Stimulated activated CD8-positive, alpha-beta memory T cell treated with anti-CD3 and anti-CD28 coated beads, Interleukin-15, amount 100 ng/mL, for 48 hours (primary cell): ENCODE measurements around the gene RABEP2.
A peak's percentile ranks its signal among the peaks of the same experiment; 100 is the strongest.
"Not testable (repeated sequence)": the region's sequence is repeated elsewhere in the genome, so short reads cannot be mapped to it uniquely, and the experiment has no call there.

Experiments
- DNase-seq, 2 donors: peaks; one replicate each; pipeline ENCODE4 v3.0.0-alpha.2; 2020; ENCODE audit warnings: low read depth in 2 of 2

RABEP2 gene

GRCh38 chr16:28924762-28925385, at the start of gene RABEP2:
RABEP2 (minus strand) TSS chr16:28925238; CDS start chr16:28925163, 75 bp downstream.
- DNase-seq: peak; percentile 95 to 96

GRCh38 chr16:28974437-28975157, 49.6 kb upstream of the RABEP2 start, which contains the start of gene SPNS1:
SPNS1 (plus strand) TSS chr16:28974778; CDS start chr16:28975152, 374 bp downstream.
- peak; percentile 94 to 95 for DNase-seq

GRCh38 chr16:28974007-28974436, 49.0 kb upstream of the RABEP2 start:
- DNase-seq: no peak

GRCh38 chr16:28969696-28970095, 44.7 kb upstream of the RABEP2 start:
- DNase-seq: not testable (repeated sequence)

- DNase-seq: no peak
Observed at GRCh38 chr16:28967156-28967555, 42.1 kb upstream of the RABEP2 start.

- DNase-seq: no peak
Observed at GRCh38 chr16:28964496-28964895, 39.5 kb upstream of the RABEP2 start.

GRCh38 chr16:28964072-28964471, 39.0 kb upstream of the RABEP2 start:
- no peak for DNase-seq

GRCh38 chr16:28958836-28959235, 33.8 kb upstream of the RABEP2 start:
- DNase-seq: no peak

- no peak for DNase-seq
Observed at GRCh38 chr16:28958216-28958615, 33.2 kb upstream of the RABEP2 start.

GRCh38 chr16:28951410-28951943, 26.4 kb upstream of the RABEP2 start:
- no peak for DNase-seq

GRCh38 chr16:28950648-28951409, 25.8 kb upstream of the RABEP2 start, which contains the start of gene NFATC2IP:
NFATC2IP (plus strand) TSS chr16:28950937; CDS start chr16:28951012, 75 bp downstream.
- DNase-seq: peak; percentile 98 to 99

- DNase-seq: no peak
Observed at GRCh38 chr16:28946681-28947080, 21.6 kb upstream of the RABEP2 start.

GRCh38 chr16:28943281-28943680, 18.2 kb upstream of the RABEP2 start:
- DNase-seq: no peak

GRCh38 chr16:28939825-28940224, 14.8 kb upstream of the RABEP2 start:
- not testable (repeated sequence) for DNase-seq

- no peak for DNase-seq
Observed at GRCh38 chr16:28938721-28939120, 13.7 kb upstream of the RABEP2 start.

- no peak for DNase-seq
Observed at GRCh38 chr16:28937222-28937876, 12.3 kb upstream of the RABEP2 start.

- DNase-seq: no peak
Observed at GRCh38 chr16:28936784-28937155, 11.7 kb upstream of the RABEP2 start.

GRCh38 chr16:28935924-28936783, 11.1 kb upstream of the RABEP2 start:
- peak; percentile 75 to 84 for DNase-seq

- no peak for DNase-seq
Observed at GRCh38 chr16:28935346-28935745, 10.3 kb upstream of the RABEP2 start.

GRCh38 chr16:28933171-28933570, 8.1 kb upstream of the RABEP2 start:
- DNase-seq: no peak
